Neural crest cell (in vitro differentiated cells): ENCODE measurements around the gene SLC43A2. TPM values are rescaled to one million over a fixed set of nuclear protein-coding genes. Genes with fewer than 3 reads are reported as not detected.
A peak's percentile ranks its signal among the peaks of the same experiment; 100 is the strongest.
"Not testable (repeated sequence)": the region's sequence is repeated elsewhere in the genome, so short reads cannot be mapped to it uniquely, and the experiment has no call there.

Source experiments
- DNase-seq: peaks from one replicate; pipeline ENCODE4 v3.0.0; 2021; ENCODE audit warnings: low read depth, mixed read lengths, low spot score
- H3K27ac Mint-ChIP-seq: one replicate; pipeline ENCODE4 v1.8.0; 2021; ENCODE audit warnings: mild to moderate bottlenecking, mixed read lengths; ENCODE audit not compliant: unreplicated experiment
- H3K27me3 Mint-ChIP-seq: 2 replicates; pipeline ENCODE4 v1.8.0; 2021; ENCODE audit warnings: low read depth, mild to moderate bottlenecking, mixed read lengths
- H3K36me3 Mint-ChIP-seq: 2 replicates; pipeline ENCODE4 v1.8.0; 2021; ENCODE audit warnings: low read depth, mild to moderate bottlenecking, mixed read lengths
- H3K4me1 Mint-ChIP-seq: 2 replicates; pipeline ENCODE4 v1.8.0; 2021; ENCODE audit warnings: mixed read lengths
- H3K4me3 Mint-ChIP-seq: one replicate; pipeline ENCODE4 v1.8.0; 2021; ENCODE audit warnings: mild to moderate bottlenecking, mixed read lengths
- H3K9me3 Mint-ChIP-seq: 2 replicates; pipeline ENCODE4 v1.8.0; 2021; ENCODE audit warnings: mixed read lengths
- long read RNA-seq: library from polyadenylated mRNA; unstranded; transcript quantifications from one replicate; pipeline ENCODE4 v2.0.0, GENCODE V29; 2020
- total RNA-seq: library from RNA; stranded (reverse); gene quantifications from 2 replicates; pipeline ENCODE4 v1.2.1, GENCODE V29; 2021
- TF ChIP-seq, protein P1 (sequence below): fragments of 200-600 bp; sonication (generic); conservative IDR thresholded peaks from 2 replicates; pipeline ENCODE4 v1.5.0; 2021; ENCODE audit warnings: antibody characterized with exemption, mild to moderate bottlenecking

Gene SLC43A2
- total RNA-seq: 13.9 and 15.5 TPM in 2 replicates
- long read RNA-seq: 0 reads

DNA sequence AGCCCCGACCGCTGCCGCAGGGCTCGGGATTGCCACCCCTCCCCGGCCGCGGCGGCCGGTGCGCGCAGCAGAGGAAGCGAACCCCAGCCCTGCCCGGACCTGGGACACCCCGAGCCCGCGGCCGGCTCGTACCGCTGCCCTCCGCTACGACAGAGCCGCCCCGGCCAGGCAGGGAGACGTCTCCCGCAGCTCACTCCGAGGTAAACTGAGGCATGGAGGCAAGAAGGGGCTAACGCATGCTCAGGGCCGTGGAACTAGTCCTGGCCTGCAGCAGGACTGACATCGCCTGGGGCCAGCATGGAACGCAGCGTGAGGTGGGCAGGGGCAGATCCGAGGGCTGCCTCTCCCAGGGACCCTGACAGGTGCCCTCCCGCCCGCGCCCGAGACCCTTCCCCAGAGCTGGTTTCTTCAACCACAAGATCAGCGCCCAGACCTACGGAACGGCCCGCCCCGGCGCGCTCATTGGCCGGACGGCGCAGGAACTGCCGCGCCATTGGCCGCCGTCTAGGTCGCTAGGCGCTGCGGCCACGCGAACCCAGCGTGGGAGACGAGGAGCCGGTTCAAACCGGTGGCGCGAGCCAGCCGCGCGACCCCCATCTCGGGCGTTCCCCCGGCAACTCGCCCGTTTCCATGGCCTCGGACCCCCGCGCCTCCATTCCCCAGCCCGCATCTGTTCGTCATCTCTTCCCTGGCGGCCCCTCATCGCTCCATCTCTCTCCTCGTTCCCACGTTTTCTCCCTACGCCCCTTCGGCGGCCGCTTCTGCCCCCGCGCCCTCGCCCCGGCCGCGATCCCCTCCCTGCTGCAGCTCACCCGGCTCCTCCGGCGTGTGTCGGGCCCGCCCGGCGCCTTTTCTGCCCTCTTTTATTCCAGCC is at the start of gene SLC43A2:
SLC43A2 (minus strand) TSS at position 853 of the 874 bp plus-strand sequence. CDS start 960 bp downstream, outside the sequence.
- H3K4me1 Mint-ChIP-seq: peaks cover 29% of the 10 kb centered on the region
- DNase-seq: peak; percentile 75
- TF ChIP-seq, protein P1, sequence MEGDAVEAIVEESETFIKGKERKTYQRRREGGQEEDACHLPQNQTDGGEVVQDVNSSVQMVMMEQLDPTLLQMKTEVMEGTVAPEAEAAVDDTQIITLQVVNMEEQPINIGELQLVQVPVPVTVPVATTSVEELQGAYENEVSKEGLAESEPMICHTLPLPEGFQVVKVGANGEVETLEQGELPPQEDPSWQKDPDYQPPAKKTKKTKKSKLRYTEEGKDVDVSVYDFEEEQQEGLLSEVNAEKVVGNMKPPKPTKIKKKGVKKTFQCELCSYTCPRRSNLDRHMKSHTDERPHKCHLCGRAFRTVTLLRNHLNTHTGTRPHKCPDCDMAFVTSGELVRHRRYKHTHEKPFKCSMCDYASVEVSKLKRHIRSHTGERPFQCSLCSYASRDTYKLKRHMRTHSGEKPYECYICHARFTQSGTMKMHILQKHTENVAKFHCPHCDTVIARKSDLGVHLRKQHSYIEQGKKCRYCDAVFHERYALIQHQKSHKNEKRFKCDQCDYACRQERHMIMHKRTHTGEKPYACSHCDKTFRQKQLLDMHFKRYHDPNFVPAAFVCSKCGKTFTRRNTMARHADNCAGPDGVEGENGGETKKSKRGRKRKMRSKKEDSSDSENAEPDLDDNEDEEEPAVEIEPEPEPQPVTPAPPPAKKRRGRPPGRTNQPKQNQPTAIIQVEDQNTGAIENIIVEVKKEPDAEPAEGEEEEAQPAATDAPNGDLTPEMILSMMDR: no peak
- H3K27ac Mint-ChIP-seq: peak within 1 kb of the TSS; percentile 99
- peaks cover 44% of the 10 kb centered on the region for H3K27me3 Mint-ChIP-seq
- H3K4me3 Mint-ChIP-seq: peak within 1 kb of the TSS; percentile 95
- no peaks in the 10 kb centered on the region for H3K9me3 Mint-ChIP-seq
- no peaks in the 10 kb centered on the region for H3K36me3 Mint-ChIP-seq

DNA sequence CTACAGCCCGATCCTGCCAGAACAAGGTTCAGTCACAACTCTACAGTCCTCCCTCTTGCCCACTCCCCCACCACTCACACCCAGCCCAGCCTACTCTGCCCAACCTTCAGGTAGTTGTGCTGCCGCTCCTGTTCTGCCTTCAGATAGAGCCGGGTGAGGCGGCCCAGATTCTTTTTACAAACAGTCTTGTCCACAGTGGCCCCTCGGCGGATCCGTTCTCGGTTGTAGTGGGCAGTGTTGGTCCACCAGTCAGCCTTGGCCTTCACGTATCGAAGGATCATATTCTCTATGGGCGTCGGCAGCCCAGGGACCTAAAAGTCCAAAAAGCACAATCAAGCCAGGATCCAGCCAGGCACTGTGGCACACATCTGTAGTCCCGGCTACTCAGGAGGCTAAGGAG is 47.8 kb upstream of the SLC43A2 start:
- TF ChIP-seq, protein P1: no peak
- H3K9me3 Mint-ChIP-seq: no peaks in the 10 kb centered on the region
- H3K27me3 Mint-ChIP-seq: no peaks in the 10 kb centered on the region
- no peak for DNase-seq
- H3K36me3 Mint-ChIP-seq: peaks cover 45% of the 10 kb centered on the region
- no peaks in the 10 kb centered on the region for H3K4me1 Mint-ChIP-seq
- H3K4me3 Mint-ChIP-seq: peak overlapping the region; percentile 44
- H3K27ac Mint-ChIP-seq: no peak overlapping the region

DNA sequence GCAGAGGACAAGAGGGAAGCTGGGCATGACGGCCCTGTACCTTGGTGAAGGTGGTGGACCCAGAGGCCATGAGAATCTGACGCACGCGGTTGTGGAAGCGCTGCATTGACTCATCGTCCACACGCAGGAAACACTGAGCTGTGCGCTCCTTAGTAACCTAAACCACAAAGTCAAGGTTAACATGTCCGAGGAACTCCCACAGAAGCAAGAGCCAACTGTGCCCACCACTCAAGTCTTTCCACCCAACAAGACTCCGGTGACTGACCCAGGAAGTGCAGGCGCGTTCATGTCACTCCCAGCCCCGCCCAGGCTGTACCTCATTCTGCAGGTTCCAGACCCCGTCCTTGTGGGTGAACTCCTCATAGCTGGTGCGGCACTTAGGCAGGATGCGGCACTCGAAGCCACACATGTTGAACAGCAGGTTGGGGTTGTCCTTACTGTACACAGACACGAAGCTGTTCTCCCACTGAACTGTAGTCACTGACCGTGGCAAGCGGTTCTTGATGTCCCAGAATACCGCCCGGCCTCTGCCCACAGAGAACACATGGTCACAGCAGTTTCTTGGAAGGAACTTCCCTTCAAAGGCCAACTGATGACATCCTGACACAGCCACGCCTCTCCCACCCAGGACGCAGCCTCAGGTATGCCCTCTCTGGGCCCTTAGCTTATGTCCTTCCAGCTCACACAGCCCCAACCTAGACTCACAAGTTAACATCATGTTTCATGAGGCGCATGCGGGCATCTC is 44.6 kb upstream of the SLC43A2 start:
- H3K36me3 Mint-ChIP-seq: peaks cover 37% of the 10 kb centered on the region

DNA sequence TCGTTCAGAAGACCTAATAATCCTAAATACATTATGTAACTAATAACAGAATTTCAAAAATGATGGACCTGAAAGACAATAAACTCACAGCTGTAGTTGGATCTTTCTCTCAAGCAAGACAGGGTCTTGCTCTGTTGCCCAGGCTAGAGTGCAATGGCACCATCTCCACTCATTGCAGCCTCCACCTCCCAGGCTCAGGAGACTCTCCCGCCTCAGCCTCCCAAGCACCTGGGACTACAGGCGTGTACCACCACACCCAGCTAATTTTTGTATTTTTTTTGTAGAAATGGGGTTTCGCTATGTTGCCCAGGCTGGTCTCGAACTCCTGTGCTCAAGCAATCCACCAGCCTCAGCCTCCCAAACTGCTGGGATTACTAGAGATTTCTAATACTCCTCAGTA is 35.3 kb upstream of the SLC43A2 start:
- not testable (repeated sequence) for H3K27ac Mint-ChIP-seq, H3K9me3 Mint-ChIP-seq
- peaks cover 36% of the 10 kb centered on the region for H3K36me3 Mint-ChIP-seq

More for the DNA sequence above, 44.6 kb upstream of the SLC43A2 start:
- no peaks in the 10 kb centered on the region for H3K4me1 Mint-ChIP-seq
- no peak overlapping the region for H3K27ac Mint-ChIP-seq
- H3K4me3 Mint-ChIP-seq: no peak overlapping the region
- no peak for DNase-seq
- no peaks in the 10 kb centered on the region for H3K27me3 Mint-ChIP-seq
- TF ChIP-seq, protein P1: no peak
- no peaks in the 10 kb centered on the region for H3K9me3 Mint-ChIP-seq

DNA sequence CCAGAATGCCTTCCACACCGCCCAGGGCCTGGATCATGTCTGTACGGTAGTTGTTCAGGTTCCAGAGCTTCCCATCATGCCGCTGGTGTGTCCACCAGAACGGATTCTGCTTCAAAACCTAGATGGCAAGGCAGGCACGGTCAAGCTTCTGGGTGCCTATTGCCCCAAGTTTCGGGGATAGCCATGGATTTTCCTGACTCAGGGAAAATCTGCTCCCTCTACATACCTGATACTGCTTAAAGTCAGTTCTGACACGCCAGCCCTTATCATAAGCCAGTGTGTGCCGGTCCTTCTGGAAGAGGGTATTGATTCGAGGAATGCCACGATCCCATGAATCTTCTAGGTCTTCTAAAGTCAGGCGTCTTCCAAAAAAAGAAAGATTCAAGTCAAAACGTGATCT is 32.4 kb upstream of the SLC43A2 start:
- no peak overlapping the region for H3K27ac Mint-ChIP-seq
- DNase-seq: no peak
- H3K27me3 Mint-ChIP-seq: no peaks in the 10 kb centered on the region
- peaks cover 51% of the 10 kb centered on the region for H3K36me3 Mint-ChIP-seq
- no peaks in the 10 kb centered on the region for H3K9me3 Mint-ChIP-seq
- TF ChIP-seq, protein P1: no peak
- no peak overlapping the region for H3K4me3 Mint-ChIP-seq
- no peaks in the 10 kb centered on the region for H3K4me1 Mint-ChIP-seq

More for the DNA sequence above, 35.3 kb upstream of the SLC43A2 start:
- DNase-seq, H3K4me3 Mint-ChIP-seq, H3K27me3 Mint-ChIP-seq, H3K4me1 Mint-ChIP-seq: not testable (repeated sequence)
